Measurements from ENCODE around the gene PLXDC1.

Gene PLXDC1

DNA sequence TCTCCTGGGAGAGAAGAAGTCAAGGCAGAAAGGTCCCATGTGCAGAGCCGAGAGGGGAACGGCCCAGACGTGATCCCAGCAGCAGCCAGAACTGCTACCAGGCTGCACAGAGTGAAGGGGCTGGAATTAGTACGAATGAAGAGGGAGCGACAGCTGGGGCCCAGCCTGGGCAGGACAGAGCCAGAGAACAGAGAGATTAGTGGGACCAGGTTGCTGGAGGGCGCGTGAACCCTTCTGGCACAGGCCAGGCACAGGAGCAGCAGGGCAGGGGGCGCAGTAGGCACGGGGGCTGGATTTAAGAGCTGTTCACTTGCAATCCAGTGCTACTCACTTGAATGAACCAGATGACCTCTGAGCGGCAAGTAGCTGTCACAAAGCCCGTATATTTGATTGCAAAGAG, 66.9 kb downstream of the PLXDC1 start:
- Histone ChIP-seq H3K4me1 (ENCODE audit: insufficient read depth, insufficient read length) (peaks cover 13% of the 10 kb centered on the region), H3K9me3 (ENCODE audit: insufficient read depth, low read length) (no peaks in the 10 kb centered on the region), H3K36me3 (ENCODE audit: insufficient read depth, insufficient read length, low read length) (no peaks in the 10 kb centered on the region), H3K27me3 (ENCODE audit: insufficient read depth, insufficient read length) (no peaks in the 10 kb centered on the region), H3K4me3 (ENCODE audit: insufficient read length, low read depth) (no peak overlapping the region), H3K9ac (ENCODE audit: insufficient read length, low read depth) (no peak overlapping the region)
- DNase-seq (ENCODE audit: low read depth, low spot score): no peak
- TF ChIP-seq ZNF274 (IDR thresholded peaks at IDR 0.05; ENCODE audit: low read depth, low read length): no peak
- no peak for TF ChIP-seq YY1 (IDR thresholded peaks at IDR 0.05; ENCODE audit: insufficient read depth, insufficient read length)
- no peak for TF ChIP-seq SUZ12 (IDR thresholded peaks at IDR 0.05; ENCODE audit: extremely low read depth, insufficient read depth, insufficient read length)

GRCh38 chr17:39083270-39083669, 68.2 kb downstream of the PLXDC1 start:
- Histone ChIP-seq H3K36me3 (ENCODE audit: insufficient read depth, insufficient read length, low read length) (no peaks in the 10 kb centered on the region), H3K27me3 (ENCODE audit: insufficient read depth, insufficient read length) (peaks cover 4% of the 10 kb centered on the region), H3K4me3 (ENCODE audit: insufficient read length, low read depth) (no peak overlapping the region), H3K4me1 (ENCODE audit: insufficient read depth, insufficient read length) (peaks cover 16% of the 10 kb centered on the region), H3K9ac (ENCODE audit: insufficient read length, low read depth) (no peak overlapping the region), H3K9me3 (ENCODE audit: insufficient read depth, low read length) (no peaks in the 10 kb centered on the region)
- TF ChIP-seq ZNF274 (IDR thresholded peaks at IDR 0.05; ENCODE audit: low read depth, low read length) (no peak), SUZ12 (IDR thresholded peaks at IDR 0.05; ENCODE audit: extremely low read depth, insufficient read depth, insufficient read length) (no peak), YY1 (IDR thresholded peaks at IDR 0.05; ENCODE audit: insufficient read depth, insufficient read length) (no peak)
- no peak for DNase-seq (ENCODE audit: low read depth, low spot score)

DNA sequence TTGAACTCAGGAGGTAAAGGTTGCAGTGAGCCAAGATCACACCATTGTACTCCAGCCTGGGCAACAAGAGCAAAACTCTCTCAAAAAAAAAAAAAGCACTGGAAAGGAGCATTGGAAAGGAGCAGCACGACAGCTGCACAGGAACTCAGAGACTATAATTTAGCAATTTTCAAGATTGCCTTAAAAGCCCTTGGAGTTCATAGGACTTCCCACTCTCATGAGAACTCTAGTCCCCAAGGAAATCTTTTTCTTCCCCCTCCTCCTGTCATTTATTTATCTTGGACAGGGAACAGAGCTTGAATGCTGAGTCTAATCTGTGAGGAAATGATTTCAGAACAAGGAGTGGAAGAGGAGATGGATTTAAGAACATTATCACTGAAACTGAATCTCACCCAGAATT, 69.0 kb downstream of the PLXDC1 start:
- H3K9me3 ChIP-seq (ENCODE audit: insufficient read depth, low read length): no peaks in the 10 kb centered on the region
- no peak for DNase-seq (ENCODE audit: low read depth, low spot score)
- H3K9ac ChIP-seq (ENCODE audit: insufficient read length, low read depth): no peak overlapping the region

GRCh38 chr17:39081851-39082250, 69.6 kb downstream of the PLXDC1 start:
- Histone ChIP-seq H3K9ac (ENCODE audit: insufficient read length, low read depth) (no peak overlapping the region), H3K36me3 (ENCODE audit: insufficient read depth, insufficient read length, low read length) (no peaks in the 10 kb centered on the region)
- TF ChIP-seq SUZ12 (IDR thresholded peaks at IDR 0.05; ENCODE audit: extremely low read depth, insufficient read depth, insufficient read length) (no peak), ZNF274 (IDR thresholded peaks at IDR 0.05; ENCODE audit: low read depth, low read length) (no peak), YY1 (IDR thresholded peaks at IDR 0.05; ENCODE audit: insufficient read depth, insufficient read length) (no peak)

More for the DNA sequence above, 69.0 kb downstream of the PLXDC1 start:
- Histone ChIP-seq H3K4me1 (ENCODE audit: insufficient read depth, insufficient read length) (peaks cover 16% of the 10 kb centered on the region), H3K36me3 (ENCODE audit: insufficient read depth, insufficient read length, low read length) (no peaks in the 10 kb centered on the region), H3K4me3 (ENCODE audit: insufficient read length, low read depth) (no peak overlapping the region), H3K27me3 (ENCODE audit: insufficient read depth, insufficient read length) (peaks cover 4% of the 10 kb centered on the region)
- TF ChIP-seq YY1 (IDR thresholded peaks at IDR 0.05; ENCODE audit: insufficient read depth, insufficient read length) (no peak), ZNF274 (IDR thresholded peaks at IDR 0.05; ENCODE audit: low read depth, low read length) (no peak), SUZ12 (IDR thresholded peaks at IDR 0.05; ENCODE audit: extremely low read depth, insufficient read depth, insufficient read length) (no peak)

DNA sequence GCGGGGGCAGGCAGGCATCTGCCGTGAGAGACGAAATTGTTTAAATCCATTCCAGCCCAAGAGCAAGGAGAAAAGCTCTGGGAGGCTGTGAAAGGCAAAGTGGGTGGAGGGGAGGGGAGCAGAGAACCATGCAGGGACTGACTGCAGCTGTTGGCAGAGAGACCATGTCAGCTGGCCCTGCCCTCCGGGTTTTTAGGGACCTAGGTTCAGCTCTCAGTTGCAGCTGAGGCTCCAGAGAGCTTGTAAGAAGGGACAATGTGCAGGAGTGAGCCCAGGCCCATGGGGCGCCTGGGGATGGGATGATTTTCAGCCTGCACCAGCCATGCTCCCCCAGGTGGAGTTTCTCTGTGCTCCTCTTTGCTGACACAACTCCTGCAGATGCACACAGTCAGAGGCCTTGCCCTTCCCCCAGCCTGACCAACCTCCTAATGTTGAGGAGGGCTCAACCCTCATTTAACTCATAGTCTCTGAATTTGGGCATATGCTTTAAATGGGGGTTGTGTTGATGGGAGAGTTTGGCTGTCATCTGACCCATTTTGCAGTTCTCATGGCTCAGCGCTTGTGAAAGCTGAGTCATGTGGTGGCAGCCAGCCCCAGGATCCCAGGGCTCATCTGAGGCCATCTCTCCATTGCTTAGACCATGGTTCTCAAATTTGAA, 70.9 kb downstream of the PLXDC1 start:
- Histone ChIP-seq H3K9ac (ENCODE audit: insufficient read length, low read depth) (no peak overlapping the region), H3K9me3 (ENCODE audit: insufficient read depth, low read length) (no peaks in the 10 kb centered on the region), H3K27me3 (ENCODE audit: insufficient read depth, insufficient read length) (peaks cover 4% of the 10 kb centered on the region), H3K4me3 (ENCODE audit: insufficient read length, low read depth) (no peak overlapping the region), H3K36me3 (ENCODE audit: insufficient read depth, insufficient read length, low read length) (no peaks in the 10 kb centered on the region), H3K4me1 (ENCODE audit: insufficient read depth, insufficient read length) (peaks cover 13% of the 10 kb centered on the region)
- no peak for DNase-seq (ENCODE audit: low read depth, low spot score)
- TF ChIP-seq ZNF274 (IDR thresholded peaks at IDR 0.05; ENCODE audit: low read depth, low read length) (no peak), YY1 (IDR thresholded peaks at IDR 0.05; ENCODE audit: insufficient read depth, insufficient read length) (no peak), SUZ12 (IDR thresholded peaks at IDR 0.05; ENCODE audit: extremely low read depth, insufficient read depth, insufficient read length) (no peak)

More at GRCh38 chr17:39081851-39082250, 69.6 kb downstream of the PLXDC1 start:
- no peaks in the 10 kb centered on the region for H3K9me3 ChIP-seq (ENCODE audit: insufficient read depth, low read length)
- no peak overlapping the region for H3K4me3 ChIP-seq (ENCODE audit: insufficient read length, low read depth)
- no peak for DNase-seq (ENCODE audit: low read depth, low spot score)
- H3K4me1 ChIP-seq (ENCODE audit: insufficient read depth, insufficient read length): peaks cover 16% of the 10 kb centered on the region
- peaks cover 4% of the 10 kb centered on the region for H3K27me3 ChIP-seq (ENCODE audit: insufficient read depth, insufficient read length)

GRCh38 chr17:39079836-39080235, 71.6 kb downstream of the PLXDC1 start:
- Histone ChIP-seq H3K4me1 (ENCODE audit: insufficient read depth, insufficient read length) (peaks cover 13% of the 10 kb centered on the region), H3K36me3 (ENCODE audit: insufficient read depth, insufficient read length, low read length) (no peaks in the 10 kb centered on the region), H3K4me3 (ENCODE audit: insufficient read length, low read depth) (no peak overlapping the region), H3K9me3 (ENCODE audit: insufficient read depth, low read length) (no peaks in the 10 kb centered on the region), H3K27me3 (ENCODE audit: insufficient read depth, insufficient read length) (peaks cover 4% of the 10 kb centered on the region), H3K9ac (ENCODE audit: insufficient read length, low read depth) (no peak overlapping the region)
- DNase-seq (ENCODE audit: low read depth, low spot score): no peak
- TF ChIP-seq ZNF274 (IDR thresholded peaks at IDR 0.05; ENCODE audit: low read depth, low read length) (no peak), YY1 (IDR thresholded peaks at IDR 0.05; ENCODE audit: insufficient read depth, insufficient read length) (no peak), SUZ12 (IDR thresholded peaks at IDR 0.05; ENCODE audit: extremely low read depth, insufficient read depth, insufficient read length) (no peak)

GRCh38 chr17:39077866-39078265, 73.6 kb downstream of the PLXDC1 start:
- no peak overlapping the region for H3K4me3 ChIP-seq (ENCODE audit: insufficient read length, low read depth)
- H3K36me3 ChIP-seq (ENCODE audit: insufficient read depth, insufficient read length, low read length): no peaks in the 10 kb centered on the region
- H3K27me3 ChIP-seq (ENCODE audit: insufficient read depth, insufficient read length): peaks cover 4% of the 10 kb centered on the region
- H3K9me3 ChIP-seq (ENCODE audit: insufficient read depth, low read length): no peaks in the 10 kb centered on the region
- no peak for DNase-seq (ENCODE audit: low read depth, low spot score)
- peaks cover 14% of the 10 kb centered on the region for H3K4me1 ChIP-seq (ENCODE audit: insufficient read depth, insufficient read length)
- no peak overlapping the region for H3K9ac ChIP-seq (ENCODE audit: insufficient read length, low read depth)
- TF ChIP-seq ZNF274 (IDR thresholded peaks at IDR 0.05; ENCODE audit: low read depth, low read length) (no peak), SUZ12 (IDR thresholded peaks at IDR 0.05; ENCODE audit: extremely low read depth, insufficient read depth, insufficient read length) (no peak), YY1 (IDR thresholded peaks at IDR 0.05; ENCODE audit: insufficient read depth, insufficient read length) (no peak)

Data from NT2/D1 (cell line).